CD1c-positive myeloid dendritic cell (primary cell): ENCODE data around the gene ZNF362.

ENCODE experiments used
- DNase-seq: peaks from one replicate; pipeline ENCODE4 v3.0.0-alpha.2; 2016; ENCODE audit errors: extremely low spot score

ZNF362 gene

DNA sequence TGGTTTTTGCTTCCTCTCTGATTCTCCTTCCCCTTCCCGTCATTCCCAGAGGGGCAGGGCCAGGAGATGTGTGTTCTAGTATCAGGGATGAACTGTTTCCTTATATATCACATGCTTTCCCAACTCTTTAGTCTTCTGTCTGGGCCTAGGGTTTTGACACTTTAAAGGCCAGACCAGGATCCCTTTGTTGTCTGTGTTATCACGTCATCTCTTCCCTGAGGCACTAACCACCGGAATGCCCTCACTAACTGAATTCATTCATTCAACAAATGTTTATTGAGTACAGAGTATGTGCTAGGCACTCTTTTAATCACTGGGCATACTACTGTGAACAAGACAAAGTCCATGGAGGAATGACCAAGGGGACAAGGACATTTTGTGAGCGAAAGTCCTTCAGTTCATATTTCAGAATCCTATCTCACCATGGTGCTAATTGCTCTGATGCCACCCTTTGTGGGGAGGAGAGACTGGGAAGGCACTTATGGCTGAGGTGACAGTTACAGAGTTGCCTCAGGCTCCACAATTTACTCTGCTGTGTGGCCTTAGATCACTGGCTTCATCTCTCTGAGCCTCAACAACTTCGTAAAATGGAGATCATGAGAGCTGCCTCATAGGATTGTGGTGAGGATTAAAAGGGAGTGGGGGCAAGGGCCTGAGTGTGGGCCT is 12.0 kb upstream of the ZNF362 start:
- no peak for DNase-seq

DNA sequence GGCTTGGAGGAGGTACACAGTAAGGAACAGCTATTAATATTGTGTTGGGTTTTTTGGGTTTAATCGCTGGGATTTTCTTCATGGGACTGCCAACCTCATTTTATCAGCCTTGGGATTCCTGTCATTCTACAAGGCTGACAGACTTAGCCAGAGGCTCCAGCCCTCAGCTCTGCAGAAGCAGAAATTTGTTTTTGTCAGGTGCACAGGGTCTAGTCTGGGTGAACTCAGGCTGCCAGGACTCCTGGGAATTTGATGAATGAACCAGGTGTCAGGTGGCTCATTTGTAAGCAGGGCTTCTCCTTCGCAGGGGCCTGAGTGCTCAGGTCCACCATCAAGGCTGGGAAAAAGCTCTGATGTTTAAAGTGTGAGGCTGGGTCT is 11.5 kb upstream of the ZNF362 start:
- no peak for DNase-seq

- no peak for DNase-seq
Measured at GRCh38 chr1:33246171-33246570, 10.1 kb upstream of the ZNF362 start.

DNA sequence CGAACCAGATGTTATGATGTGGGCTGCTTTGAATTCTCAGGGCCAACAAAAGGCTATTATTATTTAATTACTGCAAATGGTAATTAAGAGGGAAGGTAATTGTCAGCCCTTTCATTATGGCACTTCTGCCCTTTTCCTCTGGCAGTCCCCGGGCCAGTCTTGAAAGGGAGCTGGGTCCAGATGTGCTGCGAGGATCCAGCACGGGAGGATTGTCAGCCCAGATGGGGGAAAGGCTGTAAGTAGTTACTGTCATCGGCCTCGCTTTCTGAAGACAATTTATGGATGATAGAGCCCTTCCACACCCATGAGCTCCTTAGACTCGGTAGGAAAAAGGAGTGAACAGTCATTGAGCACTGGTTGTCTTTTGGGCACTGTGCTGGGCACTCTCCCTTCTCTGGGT is 8.7 kb upstream of the ZNF362 start:
- no peak for DNase-seq

DNA sequence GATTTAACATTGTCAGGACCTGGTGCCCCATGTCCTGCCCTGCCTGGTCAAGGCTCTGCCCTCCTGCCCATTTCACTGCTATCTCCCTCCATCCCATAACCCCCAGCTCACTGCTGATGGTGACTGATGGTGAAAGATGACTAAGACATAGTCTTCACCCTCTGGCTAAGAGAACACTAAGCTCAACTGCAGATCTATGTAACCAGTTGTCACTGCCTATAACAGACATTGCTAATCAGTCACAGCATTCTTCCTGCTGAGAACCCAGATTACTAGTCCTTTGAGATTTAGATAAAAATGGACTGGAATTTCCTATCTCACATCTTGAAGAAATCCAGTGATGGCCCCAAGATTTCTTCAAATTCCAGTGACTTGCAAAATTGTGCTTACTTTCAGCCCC is 8.0 kb upstream of the ZNF362 start:
- DNase-seq = no peak

DNA sequence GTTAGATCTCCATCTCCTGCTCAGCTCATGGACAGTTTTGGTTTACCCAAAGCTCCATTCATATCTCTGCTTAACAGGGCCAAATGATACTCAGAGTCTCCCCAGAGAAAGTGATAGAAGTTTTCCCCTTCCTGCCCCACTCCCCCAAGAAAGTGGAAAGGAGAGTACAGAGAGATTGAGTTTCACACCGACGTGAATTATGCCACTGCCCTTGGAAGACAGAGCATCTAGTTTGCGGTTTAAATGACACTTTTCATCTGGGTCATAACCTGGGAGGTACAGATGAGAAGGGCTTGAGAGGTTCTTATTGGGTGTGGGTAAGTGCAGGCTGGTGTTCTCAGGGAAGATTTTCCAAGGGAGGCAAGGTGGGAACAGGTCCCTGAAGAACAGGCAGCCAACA is 6.9 kb upstream of the ZNF362 start:
- no peak for DNase-seq

DNA sequence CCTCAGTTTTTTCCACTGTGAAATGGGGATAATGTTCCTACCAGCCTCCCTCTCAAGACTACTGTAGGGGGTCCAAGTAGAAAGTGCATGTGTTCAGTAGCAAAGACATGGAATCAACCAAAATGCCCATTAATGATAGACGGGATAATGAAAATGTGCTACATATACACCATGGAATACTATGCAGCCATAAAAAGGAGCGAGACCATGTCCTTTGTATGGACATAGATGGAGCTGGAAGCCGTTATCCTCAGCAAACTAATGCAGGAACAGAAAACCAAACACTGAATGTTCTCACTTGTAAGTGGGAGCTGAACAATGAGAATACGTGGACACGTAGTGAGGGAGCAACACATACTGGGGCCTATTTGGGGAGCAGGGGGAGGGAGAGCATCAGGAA is 6.1 kb upstream of the ZNF362 start:
- DNase-seq = no peak

GRCh38 chr1:33250724-33251123 is 5.6 kb upstream of the ZNF362 start:
- no peak for DNase-seq

DNA sequence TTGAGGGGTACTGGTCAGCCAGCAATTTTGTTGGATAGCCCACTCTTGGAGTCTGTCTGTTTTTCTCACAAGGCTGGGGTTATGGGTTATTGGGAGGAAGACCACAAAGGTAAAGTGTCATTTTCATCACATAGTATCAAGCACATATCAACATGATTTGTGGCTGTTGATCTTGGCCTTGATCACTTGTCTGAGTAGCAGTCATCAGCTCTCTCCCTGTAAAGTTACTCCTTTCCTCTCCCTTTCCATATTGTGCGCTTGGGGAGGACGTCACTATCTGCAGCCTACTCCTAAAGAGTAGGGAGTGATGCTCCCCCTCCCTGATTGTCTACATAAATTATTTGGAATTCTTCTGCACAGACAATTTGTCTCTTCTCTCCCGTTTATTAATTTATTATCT is 1.8 kb upstream of the ZNF362 start:
- DNase-seq = no peak

DNA sequence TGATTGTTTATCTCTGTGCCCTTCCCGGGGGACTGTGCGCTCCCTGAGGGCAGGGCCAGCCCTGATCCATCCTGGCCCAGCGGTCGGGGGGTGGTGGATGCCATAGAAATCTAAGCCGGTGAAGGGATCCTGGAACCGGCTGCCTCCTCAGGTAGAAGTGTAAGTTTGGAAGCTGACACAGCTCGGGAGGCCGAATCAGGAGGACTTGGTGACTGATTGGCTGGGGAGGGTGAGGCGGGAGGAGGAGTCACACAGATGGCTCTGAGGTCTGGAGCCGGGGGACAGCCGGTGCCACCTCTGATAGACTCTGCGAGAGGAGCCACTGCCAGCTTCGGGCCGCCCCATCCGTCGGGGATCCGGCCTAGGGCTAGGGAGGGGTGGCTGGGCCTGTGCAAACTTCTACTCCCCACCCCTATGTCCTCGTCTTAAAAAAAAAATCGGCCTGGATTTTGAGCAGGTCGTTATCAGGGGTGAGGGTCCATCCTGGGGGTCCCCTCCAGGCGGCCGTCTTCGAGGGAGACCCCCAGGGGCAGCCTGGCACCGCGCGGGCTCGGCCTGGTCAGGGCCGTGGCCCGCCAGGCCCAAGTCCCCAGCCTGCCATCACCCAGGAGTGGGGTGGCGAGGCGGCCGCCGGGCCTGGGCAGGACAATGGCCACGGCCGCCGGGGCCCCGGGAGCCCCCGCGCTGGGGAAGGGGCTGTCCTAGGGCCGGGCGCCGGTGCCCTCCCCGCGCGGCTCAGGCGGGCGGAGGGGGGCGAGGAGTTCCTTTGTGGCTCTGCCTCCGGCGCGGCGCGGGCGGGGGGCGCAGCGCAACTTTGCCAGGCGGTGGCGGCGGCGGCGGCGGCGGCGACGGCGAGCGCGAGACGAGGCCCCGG is 708 bp upstream of the ZNF362 start:
- DNase-seq = peak; percentile 48

GRCh38 chr1:33256221-33256470 is 146 bp upstream of the ZNF362 start:
- no peak for DNase-seq

DNA sequence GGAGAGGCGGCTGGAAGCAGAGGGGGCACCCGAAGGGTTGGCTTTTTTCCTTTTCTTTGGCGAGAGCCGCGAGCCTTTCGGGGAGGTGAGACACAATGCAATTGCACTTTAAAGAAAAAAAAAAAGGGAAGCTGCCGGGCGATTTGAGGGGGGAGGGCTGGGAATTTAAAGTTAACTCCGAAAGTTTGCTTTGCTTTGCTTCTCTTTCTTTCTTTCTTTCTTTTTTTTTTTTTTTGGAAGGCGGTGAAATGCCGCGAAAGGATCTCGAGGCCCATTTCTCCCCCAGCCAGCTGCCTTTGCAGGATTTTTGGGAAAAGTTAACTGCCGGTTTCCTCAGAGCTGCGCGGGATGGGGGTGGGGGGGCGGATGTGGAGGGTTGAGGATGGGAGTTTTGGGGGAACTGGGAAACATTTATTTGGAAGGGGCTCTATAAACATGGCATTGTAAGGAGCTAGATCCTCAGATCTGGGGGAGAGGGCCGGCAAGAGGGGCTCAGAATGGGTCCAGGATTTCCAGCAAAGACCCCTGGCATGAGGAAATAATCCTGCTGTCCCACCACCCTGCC is 997 bp downstream of the ZNF362 start:
- no peak for DNase-seq

GRCh38 chr1:33257772-33258712 is 1.8 kb downstream of the ZNF362 start:
- DNase-seq = no peak

- no peak for DNase-seq
Measured at GRCh38 chr1:33258788-33259274, 2.5 kb downstream of the ZNF362 start.

- DNase-seq = no peak
Measured at GRCh38 chr1:33259879-33260278, 3.6 kb downstream of the ZNF362 start.

- no peak for DNase-seq
Measured at GRCh38 chr1:33260439-33260838, 4.1 kb downstream of the ZNF362 start.

DNA sequence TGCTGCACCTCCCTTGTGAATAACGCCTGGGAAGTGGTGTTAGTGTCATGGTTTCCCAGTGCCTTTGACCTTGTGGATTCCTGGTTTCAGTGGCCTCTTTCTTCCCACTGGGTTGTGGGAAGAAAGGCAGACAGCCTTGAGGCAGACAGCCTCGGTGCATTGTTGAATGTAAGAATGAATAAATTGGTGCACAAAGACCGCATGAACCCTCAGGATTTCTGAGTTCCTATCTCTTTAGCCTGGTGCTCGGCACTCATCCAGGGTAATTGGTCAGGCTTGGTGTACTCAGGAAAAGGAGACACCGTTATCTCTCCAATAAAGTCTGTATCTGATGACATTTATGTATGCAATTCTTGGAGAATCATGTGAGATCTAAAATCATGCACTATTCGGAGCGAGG is 5.1 kb downstream of the ZNF362 start:
- no peak for DNase-seq

DNA sequence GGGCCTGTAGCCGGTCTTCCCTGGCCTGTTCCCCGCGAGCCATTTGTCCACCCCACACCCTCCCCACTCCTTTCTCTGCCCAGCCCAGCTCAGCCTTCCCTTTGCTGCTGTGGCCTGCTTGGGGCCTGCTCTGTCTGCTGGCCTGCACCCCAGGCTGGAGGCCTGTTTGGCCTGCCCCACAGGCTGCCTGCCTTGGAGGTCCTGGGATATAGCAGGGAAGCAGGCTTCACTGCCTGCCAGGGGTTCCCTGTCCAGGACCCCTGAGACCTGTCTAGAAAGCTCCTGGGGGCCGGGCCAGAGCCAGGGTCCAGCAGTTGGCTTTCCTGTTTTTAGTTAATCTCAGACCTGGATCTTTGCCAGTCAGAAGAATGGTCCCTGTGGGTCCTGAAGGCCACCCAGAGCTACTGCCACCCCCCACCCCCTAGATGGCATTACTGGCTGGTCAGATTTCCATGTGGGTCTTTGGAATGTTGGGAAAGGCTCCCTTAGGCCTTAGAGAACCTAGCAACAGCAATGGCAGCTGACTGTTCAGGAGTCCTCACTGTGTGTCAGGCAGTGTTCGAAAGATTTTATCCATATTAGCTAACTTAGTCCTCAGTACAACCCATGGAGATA is 7.7 kb downstream of the ZNF362 start:
- DNase-seq = no peak

- DNase-seq = no peak
Measured at GRCh38 chr1:33265780-33266605, 9.7 kb downstream of the ZNF362 start.

GRCh38 chr1:33266766-33267165 is 10.5 kb downstream of the ZNF362 start:
- no peak for DNase-seq
